Osteoblast (primary cell): ENCODE data around the gene AHNAK2. TPM values are rescaled to one million over a fixed set of nuclear protein-coding genes. Genes with fewer than 3 reads are reported as not detected.

Experiments
- DNase-seq: peaks from one replicate; pipeline ENCODE4 v3.0.0; 2011; ENCODE audit warnings: low spot score, mixed read lengths; ENCODE audit not compliant: insufficient read length; ENCODE audit errors: missing footprints
- H2AFZ ChIP-seq: 2 replicates; pipeline ENCODE4 v1.6.0; 2011; ENCODE audit warnings: mild to moderate bottlenecking, low read length
- H3K27ac ChIP-seq: 2 replicates; pipeline ENCODE4 v1.5.1; 2011; ENCODE audit warnings: mild to moderate bottlenecking, low read depth, low read length, moderate library complexity
- H3K27me3 ChIP-seq: 2 replicates; pipeline ENCODE4 v1.6.0; 2012; ENCODE audit warnings: mild to moderate bottlenecking, control low read depth, inconsistent platforms, low read length, moderate library complexity; ENCODE audit not compliant: insufficient read depth
- H3K36me3 ChIP-seq: 2 replicates; pipeline ENCODE4 v1.5.1; 2011; ENCODE audit warnings: mild to moderate bottlenecking, low read length, control low read depth, moderate library complexity; ENCODE audit not compliant: insufficient read depth
- H3K4me1 ChIP-seq: 2 replicates; pipeline ENCODE4 v1.5.1; 2011; ENCODE audit warnings: mild to moderate bottlenecking, low read length, control low read depth, moderate library complexity; ENCODE audit not compliant: insufficient read depth
- H3K4me2 ChIP-seq: 2 replicates; pipeline ENCODE4 v1.6.0; 2011; ENCODE audit warnings: mild to moderate bottlenecking, low read length; ENCODE audit not compliant: insufficient read depth
- H3K4me3 ChIP-seq: fragments of 200-600 bp; sonication (generic); 3 replicates; pipeline ENCODE4 v1.5.1; 2012; ENCODE audit warnings: mild to moderate bottlenecking, low read length, inconsistent platforms; ENCODE audit not compliant: insufficient read depth
- H3K79me2 ChIP-seq: 2 replicates; pipeline ENCODE4 v1.6.0; 2012; ENCODE audit warnings: mild to moderate bottlenecking, low read length, control low read depth, inconsistent platforms; ENCODE audit not compliant: insufficient read depth
- H3K9me3 ChIP-seq: 2 replicates; pipeline ENCODE4 v1.5.1; 2011; ENCODE audit warnings: low read depth, low read length, control low read depth
- H4K20me1 ChIP-seq: 2 replicates; pipeline ENCODE4 v1.6.0; 2012; ENCODE audit warnings: mild to moderate bottlenecking, low read length, control low read depth; ENCODE audit not compliant: insufficient read depth
- CTCF ChIP-seq: IDR thresholded peaks from 2 replicates; pipeline ENCODE4 v1.5.1; 2011; ENCODE audit warnings: mild to moderate bottlenecking, low read depth, low read length, moderate library complexity; ENCODE audit errors: extremely low read depth
- total RNA-seq: library from RNA; depleted of rRNA; stranded (reverse); fragments of >200 nt; gene quantifications from 2 replicates; pipeline ENCODE4 v1.2.3, GENCODE V29; 2012

AHNAK2 gene
- total RNA-seq, 1 donor: 30.8 TPM

- H3K36me3 ChIP-seq: no peaks in the 10 kb centered on the region
- peaks cover 26% of the 10 kb centered on the region for H3K27me3 ChIP-seq
- H2AFZ ChIP-seq: no peak overlapping the region
- no peaks in the 10 kb centered on the region for H4K20me1 ChIP-seq
- H3K79me2 ChIP-seq: no peaks in the 10 kb centered on the region
- no peaks in the 10 kb centered on the region for H3K9me3 ChIP-seq
- H3K4me2 ChIP-seq: no peak overlapping the region
- peak; percentile 81 for DNase-seq
- no peak overlapping the region for H3K4me3 ChIP-seq
- no peaks in the 10 kb centered on the region for H3K4me1 ChIP-seq
- no peak overlapping the region for H3K27ac ChIP-seq
- TF ChIP-seq CTCF: no peak
These were observed 41.0 kb downstream of the AHNAK2 start for GRCh38 chr14:104937161-104937560.

GRCh38 chr14:104936361-104937155, 41.6 kb downstream of the AHNAK2 start:
- H4K20me1 ChIP-seq: no peaks in the 10 kb centered on the region
- H3K79me2 ChIP-seq: no peaks in the 10 kb centered on the region
- no peak overlapping the region for H3K4me3 ChIP-seq
- no peaks in the 10 kb centered on the region for H3K9me3 ChIP-seq
- TF ChIP-seq CTCF: no peak
- peak; percentile 58 for DNase-seq
- no peak overlapping the region for H3K27ac ChIP-seq
- H3K36me3 ChIP-seq: no peaks in the 10 kb centered on the region
- H2AFZ ChIP-seq: no peak overlapping the region
- peaks cover 32% of the 10 kb centered on the region for H3K27me3 ChIP-seq
- H3K4me2 ChIP-seq: no peak overlapping the region
- no peaks in the 10 kb centered on the region for H3K4me1 ChIP-seq

GRCh38 chr14:104935955-104936354, 42.2 kb downstream of the AHNAK2 start:
- Histone ChIP-seq H3K27me3 (peaks cover 35% of the 10 kb centered on the region), H4K20me1 (no peaks in the 10 kb centered on the region), H3K4me2 (no peak overlapping the region), H3K36me3 (no peaks in the 10 kb centered on the region), H3K4me1 (no peaks in the 10 kb centered on the region), H3K4me3 (no peak overlapping the region), H3K9me3 (no peaks in the 10 kb centered on the region), H2AFZ (no peak overlapping the region), H3K27ac (no peak overlapping the region), H3K79me2 (no peaks in the 10 kb centered on the region)
- DNase-seq: peak; percentile 25
- TF ChIP-seq CTCF: no peak

GRCh38 chr14:104935026-104935650, 43.0 kb downstream of the AHNAK2 start:
- Histone ChIP-seq H3K4me1 (no peaks in the 10 kb centered on the region), H3K36me3 (no peaks in the 10 kb centered on the region), H4K20me1 (no peaks in the 10 kb centered on the region), H3K4me3 (no peak overlapping the region), H2AFZ (no peak overlapping the region), H3K79me2 (no peaks in the 10 kb centered on the region), H3K27me3 (peaks cover 35% of the 10 kb centered on the region), H3K4me2 (no peak overlapping the region), H3K27ac (no peak overlapping the region), H3K9me3 (no peaks in the 10 kb centered on the region)
- DNase-seq: peak; percentile 30
- no peak for TF ChIP-seq CTCF
